Left ventricle myocardium superior (tissue), 1 donor: ENCODE measurements around the gene COL8A1. TPM values are rescaled to one million over a fixed set of nuclear protein-coding genes. Genes with fewer than 3 reads are reported as not detected.

ENCODE experiments used
- ATAC-seq: fragments of 200-7000 bp; cut with Tn5 transposase; one replicate; pipeline ENCODE4 v1.9.1; 2020; ENCODE audit warnings: mild to moderate bottlenecking, moderate library complexity
- DNase-seq: peaks from one replicate; pipeline ENCODE4 v3.0.0-alpha.2; 2020
- intact Hi-C: fragments of 100-400 bp; cut with micrococcal nuclease; formaldehyde crosslinking; loops from one replicate; pipeline ENCODE4 v1.11.0; 2022
- total RNA-seq: library from RNA; stranded (reverse); fragmentation: NEBNext Ultra II Directional; extraction: Animal tissue kit (Norgen Biotek cat#: 25700); gene quantifications from one replicate; pipeline ENCODE4 v1.2.1, GENCODE V29; 2021
- donor health status: DM: no; HTN: yes; CAD: no; lungs with severe emphysema.

Gene COL8A1
- total RNA-seq, 1 donor from 2014 or later: 12.0 TPM

DNA sequence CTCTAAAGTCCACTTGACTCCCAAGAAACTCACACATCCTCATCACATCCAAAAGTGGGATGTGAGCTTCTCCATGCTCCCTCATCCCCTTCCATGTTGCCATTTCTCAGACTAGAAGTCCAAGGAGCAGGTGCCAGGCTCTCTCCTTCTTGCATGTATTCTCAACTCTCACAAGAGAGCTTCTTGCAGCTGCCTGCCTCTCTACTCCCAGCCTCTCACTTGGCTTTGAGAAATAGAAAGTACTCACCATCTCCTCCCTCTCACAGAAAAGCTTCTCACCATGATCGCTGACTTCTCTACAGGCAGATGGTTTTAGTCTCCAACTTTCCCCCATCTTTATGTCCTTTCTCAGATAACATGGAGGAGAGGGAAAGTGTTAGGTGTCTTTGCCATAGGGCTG lies 26.6 kb downstream of the COL8A1 start:
- intact Hi-C loops: no loop called here
- DNase-seq (no peak), ATAC-seq (no peak)

DNA sequence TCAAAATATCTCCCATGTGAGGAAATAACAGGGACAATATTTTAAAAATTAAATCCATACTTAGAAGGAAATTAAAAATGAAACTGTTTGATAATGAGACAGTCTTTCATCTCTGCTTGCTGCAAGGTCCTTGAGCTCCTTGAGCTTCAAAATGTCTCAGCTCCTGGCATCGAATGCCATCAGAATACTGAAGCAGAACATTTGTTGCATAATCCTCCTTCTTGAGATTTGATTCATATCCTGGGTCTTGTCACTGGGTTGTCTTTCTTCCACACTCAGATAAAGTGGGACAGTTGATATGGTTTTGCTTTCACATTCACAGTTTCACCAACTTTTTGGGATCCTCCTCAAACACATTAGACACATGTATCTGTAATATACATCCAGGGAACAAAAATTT lies 27.8 kb downstream of the COL8A1 start:
- ATAC-seq (peak; percentile 64), DNase-seq (no peak)
- intact Hi-C loops: no loop called here

DNA sequence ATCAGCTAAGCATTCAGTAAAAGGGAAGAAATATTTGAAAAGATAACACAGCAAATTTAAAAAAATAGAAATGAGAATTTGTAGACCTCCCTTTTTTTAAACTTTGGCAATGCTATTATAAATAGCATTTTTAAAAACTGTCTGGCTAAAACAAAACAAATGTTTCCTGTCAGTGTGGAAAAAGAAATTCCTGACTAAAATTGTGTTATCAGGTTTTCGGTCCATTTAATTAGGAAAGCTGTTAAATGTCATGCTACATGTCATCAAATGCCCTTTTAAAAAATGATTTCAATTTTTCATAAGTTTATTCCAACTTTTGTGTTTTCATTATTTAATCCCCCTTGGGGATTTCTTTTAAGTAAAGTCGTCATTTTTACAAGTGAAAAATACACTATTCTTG lies 29.6 kb downstream of the COL8A1 start:
- ATAC-seq (peak; percentile 48), DNase-seq (no peak)
- intact Hi-C loops: no loop called here

DNA sequence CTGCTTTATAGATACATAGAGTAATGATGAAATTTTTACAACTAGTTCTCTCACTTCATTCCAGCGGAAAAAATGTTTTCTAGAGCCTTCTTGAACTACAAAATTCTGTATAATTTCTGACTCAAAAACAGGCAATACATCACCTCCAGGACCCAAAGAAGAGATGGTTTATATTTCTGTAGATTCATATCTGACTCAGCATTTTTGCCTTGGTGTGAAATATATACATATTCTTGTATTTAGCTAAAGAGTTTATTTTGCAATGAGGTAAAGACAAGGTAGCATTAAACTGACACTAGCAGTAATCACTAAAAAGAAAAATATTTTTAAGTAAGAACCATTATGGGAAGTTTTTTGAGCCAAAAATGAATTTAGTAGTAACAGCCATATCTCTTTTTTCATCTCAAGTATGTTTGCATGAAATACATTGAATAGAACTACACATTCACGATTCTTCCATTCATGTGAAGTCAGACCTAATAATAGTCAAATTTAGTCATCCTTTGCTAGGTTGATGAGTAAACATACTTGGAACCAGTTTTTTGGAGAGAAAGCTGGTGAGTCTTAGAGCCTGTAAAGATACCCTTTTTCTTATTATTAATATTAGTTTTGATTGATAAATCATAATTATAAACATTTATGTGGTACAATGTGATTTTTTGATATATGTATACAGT lies 31.6 kb downstream of the COL8A1 start:
- no peak for ATAC-seq
- no peak for DNase-seq
- intact Hi-C loops: no loop called here

- intact Hi-C loops: no loop called here
- ATAC-seq: no peak
- DNase-seq: no peak
Observed at GRCh38 chr3:99670556-99670950, 32.2 kb downstream of the COL8A1 start.

- ATAC-seq (no peak), DNase-seq (no peak)
- intact Hi-C loops: no loop called here
Observed at GRCh38 chr3:99674086-99674789, 35.8 kb downstream of the COL8A1 start.

GRCh38 chr3:99678023-99678422 lies 39.6 kb downstream of the COL8A1 start:
- DNase-seq: no peak
- intact Hi-C loops: no loop called here
- ATAC-seq: peak; percentile 90

DNA sequence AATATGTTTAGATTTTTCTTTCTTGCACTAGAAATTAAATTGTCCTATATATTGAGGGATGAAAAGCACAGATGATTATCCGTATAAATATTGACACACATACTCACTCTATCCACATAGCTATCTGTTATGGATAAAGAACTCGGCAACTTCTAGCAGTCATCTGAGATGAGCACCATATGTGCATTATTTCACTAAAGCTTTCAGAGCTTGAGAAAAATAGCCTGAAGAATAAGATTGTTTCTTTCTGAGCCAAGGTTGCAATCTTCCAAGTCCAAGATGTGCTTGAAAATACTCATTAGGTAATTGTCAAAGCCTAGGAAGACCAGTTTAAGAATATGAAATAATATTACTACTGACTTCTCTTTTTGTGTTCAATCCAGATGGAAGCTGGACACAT lies 40.5 kb downstream of the COL8A1 start:
- intact Hi-C loops: no loop called here
- no peak for DNase-seq
- peak; percentile 64 for ATAC-seq

GRCh38 chr3:99681512-99681911 lies 43.1 kb downstream of the COL8A1 start:
- ATAC-seq: peak; percentile 8
- intact Hi-C loops: no loop called here

GRCh38 chr3:99681976-99682375 lies 43.6 kb downstream of the COL8A1 start:
- intact Hi-C loops: no loop called here

More at GRCh38 chr3:99681512-99681911, 43.1 kb downstream of the COL8A1 start:
- no peak for DNase-seq

GRCh38 chr3:99683465-99683864 lies 45.1 kb downstream of the COL8A1 start:
- intact Hi-C loops: no loop called here
- ATAC-seq (no peak), DNase-seq (no peak)

More at GRCh38 chr3:99681976-99682375, 43.6 kb downstream of the COL8A1 start:
- no peak for ATAC-seq
- no peak for DNase-seq

DNA sequence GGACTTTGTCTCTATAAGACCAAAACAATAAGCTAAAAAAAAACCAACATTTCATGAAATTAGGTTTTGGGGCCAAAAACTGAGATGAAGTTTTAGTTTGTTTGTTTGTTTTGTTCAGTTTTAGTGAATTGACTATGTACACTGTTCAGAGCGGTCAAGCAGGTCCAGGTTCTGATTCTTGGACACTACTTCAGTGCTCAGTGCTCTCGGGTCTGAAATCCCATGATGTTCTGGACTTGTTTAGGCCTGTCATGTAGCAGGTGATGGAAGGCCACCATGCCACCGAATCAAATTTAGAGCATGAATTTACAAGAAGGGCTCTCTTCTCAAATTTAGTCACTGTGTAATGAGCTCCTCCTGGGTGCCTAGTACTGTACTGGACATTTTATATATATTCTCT lies 45.5 kb downstream of the COL8A1 start:
- intact Hi-C loops: no loop called here
- ATAC-seq (no peak), DNase-seq (no peak)

GRCh38 chr3:99684644-99685043 lies 46.2 kb downstream of the COL8A1 start:
- intact Hi-C loops: no loop called here
- ATAC-seq: peak; percentile 43
- DNase-seq: no peak

DNA sequence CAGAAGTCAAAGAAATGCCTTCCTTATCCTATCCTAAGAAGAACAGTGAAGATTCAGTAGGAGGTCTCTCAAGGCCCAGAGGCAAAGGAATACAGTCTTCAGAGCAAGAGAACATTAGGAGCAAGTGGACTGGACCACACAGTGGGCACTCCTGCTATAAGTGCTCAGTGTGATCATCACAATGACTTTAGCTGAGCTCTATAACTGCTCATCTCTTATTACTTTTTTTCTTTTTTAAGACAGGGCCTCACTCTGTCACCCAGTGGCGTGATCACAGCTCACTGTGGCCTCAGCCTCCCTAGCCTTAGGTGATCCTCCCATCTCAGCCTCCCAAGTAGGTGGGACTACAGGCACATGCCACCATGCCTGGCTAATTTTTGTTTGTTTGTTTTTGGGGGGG lies 48.1 kb downstream of the COL8A1 start:
- ATAC-seq (no peak), DNase-seq (no peak)

GRCh38 chr3:99686955-99687612 lies 48.7 kb downstream of the COL8A1 start:
- DNase-seq (peak; percentile 65), ATAC-seq (peak; percentile 30)
- intact Hi-C loops: no loop called here

More for the DNA sequence above, 48.1 kb downstream of the COL8A1 start:
- intact Hi-C loops: no loop called here

GRCh38 chr3:99690761-99691369 lies 52.5 kb downstream of the COL8A1 start:
- no peak for DNase-seq
- no peak for ATAC-seq
- intact Hi-C loops: loop anchor here (10.0 kb wide), 1 partner anchor 876 kb away; no protein-coding TSS in a partner anchor

DNA sequence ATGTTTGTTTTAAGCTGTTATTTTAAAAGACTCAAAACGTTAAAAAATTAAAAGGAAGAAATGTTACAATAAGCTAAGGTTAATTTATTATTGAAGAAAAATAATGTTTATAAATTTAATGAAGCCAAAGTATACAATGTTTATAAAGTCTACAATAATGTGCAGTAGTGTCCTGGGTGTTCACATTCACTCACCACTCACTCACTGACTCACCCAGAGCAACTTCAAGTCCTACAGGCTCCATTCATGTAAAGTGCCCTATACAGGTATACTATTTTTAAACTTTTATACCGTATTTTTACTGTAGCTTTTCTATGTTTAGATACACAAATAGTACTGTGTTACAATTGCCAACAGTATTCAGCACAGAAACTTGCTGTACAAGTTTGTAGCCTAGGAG lies 55.2 kb downstream of the COL8A1 start:
- ATAC-seq (no peak), DNase-seq (no peak)
- intact Hi-C loops: loop anchor here (10.0 kb wide), 1 partner anchor 879 kb away; no protein-coding TSS in a partner anchor

DNA sequence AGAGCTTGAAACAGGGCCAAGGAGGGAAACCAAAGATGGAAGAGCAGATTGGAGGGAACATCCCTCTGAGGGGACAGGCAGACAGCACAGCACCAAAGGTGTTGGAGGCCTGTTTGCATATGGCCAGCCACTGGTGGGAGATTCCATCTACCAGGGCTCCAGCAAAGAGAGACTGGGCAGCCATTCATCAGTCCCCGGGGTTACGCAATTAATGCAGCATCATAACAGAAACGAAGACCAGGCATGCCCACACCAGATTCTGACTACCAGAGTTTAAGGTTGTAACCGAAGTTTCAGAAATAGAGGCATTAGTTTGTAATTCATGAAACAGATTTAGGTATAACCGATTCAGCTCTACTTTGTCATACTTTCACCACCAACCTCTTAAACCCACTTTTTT lies 58.1 kb downstream of the COL8A1 start:
- intact Hi-C loops: loop anchor here (10.0 kb wide), 1 partner anchor 882 kb away; no protein-coding TSS in a partner anchor

GRCh38 chr3:99697250-99697649 lies 58.9 kb downstream of the COL8A1 start:
- no peak for DNase-seq
- ATAC-seq: no peak
- intact Hi-C loops: loop anchor here (10.0 kb wide), 1 partner anchor 882 kb away; no protein-coding TSS in a partner anchor

More for the DNA sequence above, 58.1 kb downstream of the COL8A1 start:
- no peak for ATAC-seq
- DNase-seq: no peak

DNA sequence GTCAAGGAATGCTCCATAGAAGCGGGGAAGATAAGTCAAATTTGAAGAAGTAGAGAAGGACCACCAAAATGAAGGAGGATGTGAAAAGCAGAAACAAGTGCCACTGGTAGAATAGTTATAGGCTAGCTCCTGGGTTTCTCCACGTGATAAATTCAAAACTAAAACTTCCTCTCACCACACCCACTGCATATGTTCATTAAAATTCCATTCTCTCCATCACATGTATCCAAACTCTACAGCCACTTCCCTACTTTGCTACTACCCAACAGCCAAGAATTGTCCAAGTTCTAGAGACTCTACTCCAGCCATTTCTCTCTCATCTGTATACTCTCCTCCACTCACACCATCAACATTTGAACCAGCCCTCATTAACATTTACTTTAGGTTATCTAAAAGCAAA lies 60.5 kb downstream of the COL8A1 start:
- no peak for DNase-seq
- no peak for ATAC-seq
- intact Hi-C loops: loop anchor here (10.0 kb wide), 1 partner anchor 884 kb away; no protein-coding TSS in a partner anchor
